Keratinocyte (primary cell): ENCODE data around the gene CFAP53. TPM values are rescaled to one million over a fixed set of nuclear protein-coding genes. Genes with fewer than 3 reads are reported as not detected.

ENCODE experiments used
- DNase-seq: peaks from one replicate; pipeline ENCODE4 v3.0.0-alpha.2; 2011; ENCODE audit warnings: low read depth, missing footprints, low spot score
- FAIRE-seq: peaks from 2 replicates; lab custom pipeline; 2011; peaks lifted over from hg19 to GRCh38; lab: Jason Lieb, UNC
- H2AFZ ChIP-seq: 2 replicates; pipeline ENCODE4 v1.6.0; 2012; ENCODE audit warnings: low read length, control low read depth, inconsistent platforms; ENCODE audit not compliant: control insufficient read depth
- H3K27ac ChIP-seq: 2 replicates; pipeline ENCODE4 v1.5.1; 2011; ENCODE audit warnings: low read length; ENCODE audit not compliant: control insufficient read depth, insufficient read depth
- H3K27me3 ChIP-seq: 3 replicates; pipeline ENCODE4 v1.6.0; 2011; ENCODE audit warnings: low read length; ENCODE audit not compliant: control insufficient read depth, insufficient read depth; ENCODE audit errors: extremely low read depth
- H3K36me3 ChIP-seq, 2 experiments: 2 replicates in 1 of 2; 3 replicates in 1 of 2; pipeline ENCODE4 v1.5.1; 2011; ENCODE audit warnings: low read length in 2 of 2, mild to moderate bottlenecking in 1 of 2; ENCODE audit not compliant: control insufficient read depth in 2 of 2, insufficient read depth in 2 of 2; ENCODE audit errors: extremely low read depth in 1 of 2
- H3K4me1 ChIP-seq: 3 replicates; pipeline ENCODE4 v1.5.1; 2011; ENCODE audit warnings: low read length; ENCODE audit not compliant: control insufficient read depth, insufficient read depth; ENCODE audit errors: extremely low read depth
- H3K4me2 ChIP-seq: 3 replicates; pipeline ENCODE4 v1.6.0; 2011; ENCODE audit warnings: low read depth, low read length; ENCODE audit not compliant: control insufficient read depth, insufficient read depth; ENCODE audit errors: extremely low read depth
- H3K4me3 ChIP-seq, 3 experiments: fragments of 200-600 bp in 1 of 3; sonication (generic) in 1 of 3; 2 replicates in 2 of 3; 3 replicates in 1 of 3; pipeline ENCODE4 v1.5.1; 2011 to 2016; ENCODE audit warnings: low read length in 3 of 3, mild to moderate bottlenecking in 3 of 3, control low read depth in 2 of 3, inconsistent platforms in 1 of 3, low read depth in 1 of 3, mixed read lengths in 1 of 3, mixed run types in 1 of 3, moderate library complexity in 1 of 3; ENCODE audit not compliant: control insufficient read depth in 2 of 3, insufficient read depth in 2 of 3; ENCODE audit errors: extremely low read depth in 1 of 3
- H3K79me2 ChIP-seq: 2 replicates; pipeline ENCODE4 v1.6.0; 2012; ENCODE audit warnings: low read length; ENCODE audit not compliant: control insufficient read depth, insufficient read depth
- H3K9ac ChIP-seq: 3 replicates; pipeline ENCODE4 v1.6.0; 2011; ENCODE audit warnings: low read length; ENCODE audit not compliant: control insufficient read depth, insufficient read depth; ENCODE audit errors: extremely low read depth
- H3K9me1 ChIP-seq: 3 replicates; pipeline ENCODE4 v1.6.0; 2011; ENCODE audit warnings: low read length; ENCODE audit not compliant: control insufficient read depth, insufficient read depth; ENCODE audit errors: extremely low read depth
- H3K9me3 ChIP-seq: 2 replicates; pipeline ENCODE4 v1.5.1; 2012; ENCODE audit warnings: low read depth, low read length; ENCODE audit not compliant: control insufficient read depth
- H4K20me1 ChIP-seq: 3 replicates; pipeline ENCODE4 v1.6.0; 2011; ENCODE audit warnings: low read length; ENCODE audit not compliant: control insufficient read depth, insufficient read depth; ENCODE audit errors: extremely low read depth
- CTCF ChIP-seq, 3 experiments: IDR thresholded peaks in 1 of 3; conservative IDR thresholded peaks in 1 of 3; optimal IDR thresholded peaks in 1 of 3; 2 replicates in 2 of 3; 3 replicates in 1 of 3; pipeline versions ENCODE3 to v1.5.1; 2011; ENCODE audit warnings: low read length in 3 of 3, mild to moderate bottlenecking in 3 of 3, moderate library complexity in 2 of 3, control low read depth in 1 of 3, inconsistent platforms in 1 of 3; ENCODE audit not compliant: insufficient read depth in 2 of 3; ENCODE audit errors: extremely low read depth in 1 of 3
- EZH2 ChIP-seq: IDR thresholded peaks from one replicate; pipeline ENCODE4 v1.6.1; 2012; ENCODE audit warnings: inconsistent platforms, mild to moderate bottlenecking, low read length, moderate library complexity
- dilution Hi-C: fragments of 300-500 bp; cut with MboI; formaldehyde crosslinking; loops from one replicate; pipeline ENCODE4 v1.7.0; 2020; ENCODE audit warnings: low sequenced_read_pairs; ENCODE audit not compliant: extremely low pct_ligation_motif_present
- polyA plus RNA-seq, 5 experiments: library from polyadenylated mRNA; depleted of rRNA in 3 of 5; stranded (reverse) in 3 of 5; stranded (forward) in 1 of 5; unstranded in 1 of 5; fragments of >200 nt; gene quantifications; 1 replicate in 1 of 5; 2 replicates in 3 of 5; 3 replicates in 1 of 5; pipeline versions ENCODE4 v1.2.1 to v1.2.3, GENCODE V29; 2011 to 2012; ENCODE audit warnings: missing spikeins in 2 of 5, low read depth in 1 of 5, low replicate concordance in 1 of 5

The CFAP53 gene
- polyA plus RNA-seq, 1 donor (not counting 4 experiments of a cell fraction or from before 2014, with no cell fraction given): 0.59 TPM

DNA sequence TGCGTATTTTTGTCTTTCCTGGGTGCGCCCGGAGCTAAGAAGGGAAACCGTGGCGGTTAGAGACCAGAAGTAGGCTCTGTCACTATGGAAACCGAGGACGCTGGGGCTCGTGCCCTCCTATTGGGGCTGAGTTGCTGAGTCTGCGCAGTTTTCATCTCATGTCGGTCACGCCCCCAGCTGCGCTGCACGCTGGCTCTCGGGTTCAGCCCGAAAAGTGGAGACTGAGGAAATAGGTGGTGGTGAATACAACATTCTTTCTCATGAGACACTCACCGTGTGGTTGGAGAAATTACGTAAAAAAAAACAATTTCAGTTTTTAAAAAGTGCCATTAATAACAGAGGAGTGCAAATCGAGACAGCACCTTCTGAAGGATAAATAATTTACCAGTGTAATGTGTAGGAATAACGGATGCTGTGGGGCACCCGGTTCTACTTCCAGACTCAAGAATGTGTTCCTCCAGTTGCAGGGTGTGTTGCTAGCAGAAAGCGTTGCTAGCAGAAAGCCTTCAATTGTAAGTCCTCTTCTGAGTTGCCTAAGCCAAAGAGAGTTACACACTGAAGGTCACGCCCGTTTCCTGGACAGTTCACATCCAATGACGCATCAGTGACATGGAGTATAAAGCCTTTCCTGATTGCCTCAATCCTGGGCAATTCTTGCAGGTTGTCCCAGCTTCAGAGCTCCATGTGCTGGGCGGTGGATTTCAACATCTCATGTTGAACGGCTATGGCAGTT lies 41.6 kb upstream of the CFAP53 start:
- no peaks in the 10 kb centered on the region for H3K27me3 ChIP-seq
- no peaks in the 10 kb centered on the region for H3K9me1 ChIP-seq
- peak; percentile 90 for FAIRE-seq
- H3K36me3 ChIP-seq: no peaks in the 10 kb centered on the region
- dilution Hi-C loops: no loop called here
- peak overlapping the region; percentile 73 for H2AFZ ChIP-seq
- H4K20me1 ChIP-seq: no peaks in the 10 kb centered on the region
- peaks cover 14% of the 10 kb centered on the region for H3K4me1 ChIP-seq
- peak overlapping the region; percentile 23 for H3K9ac ChIP-seq
- peak overlapping the region; percentile 99 for H3K4me2 ChIP-seq
- no peaks in the 10 kb centered on the region for H3K79me2 ChIP-seq
- peak overlapping the region; percentile 42 to 76 (median 68) for H3K4me3 ChIP-seq
- H3K27ac ChIP-seq: peak overlapping the region; percentile 74
- H3K9me3 ChIP-seq: no peaks in the 10 kb centered on the region
- peak; percentile 40 for DNase-seq
- no peak for TF ChIP-seq CTCF (optimal IDR thresholded peaks at IDR 0.05 in 1 of 3, IDR thresholded peaks at IDR 0.05 in 1 of 3, conservative IDR thresholded peaks at IDR 0.05 in 1 of 3; ENCODE audit: extremely low read depth in 1 of 3, insufficient read depth in 2 of 3, low read length in 3 of 3)
- no peak for TF ChIP-seq EZH2

GRCh38 chr18:50307400-50307737 lies 41.1 kb upstream of the CFAP53 start:
- Histone ChIP-seq H3K4me2 (peak overlapping the region; percentile 99), H4K20me1 (no peaks in the 10 kb centered on the region), H3K79me2 (no peaks in the 10 kb centered on the region), H3K9me1 (no peaks in the 10 kb centered on the region), H3K9me3 (no peaks in the 10 kb centered on the region), H3K27me3 (peaks cover 5% of the 10 kb centered on the region), H3K36me3 (no peaks in the 10 kb centered on the region), H3K4me1 (peaks cover 14% of the 10 kb centered on the region), H3K27ac (no peak overlapping the region), H2AFZ (peak overlapping the region; percentile 73), H3K4me3 (peak overlapping the region; percentile 42 to 76 (median 68)), H3K9ac (peak overlapping the region; percentile 23)
- no peak for DNase-seq
- no peak for FAIRE-seq
- dilution Hi-C loops: no loop called here
- TF ChIP-seq CTCF (optimal IDR thresholded peaks at IDR 0.05 in 1 of 3, IDR thresholded peaks at IDR 0.05 in 1 of 3, conservative IDR thresholded peaks at IDR 0.05 in 1 of 3; ENCODE audit: extremely low read depth in 1 of 3, insufficient read depth in 2 of 3, low read length in 3 of 3) (no peak), EZH2 (no peak)
